H1 (cell line): ENCODE data around the gene RPS29.

ENCODE experiments used
- ATF2 ChIP-seq: IDR thresholded peaks from 2 replicates; pipeline ENCODE4 v1.6.1; 2012; ENCODE audit warnings: low read length, inconsistent platforms
- CEBPB ChIP-seq: IDR thresholded peaks from 2 replicates; pipeline ENCODE4 v1.6.1; 2012; ENCODE audit warnings: low read depth, low read length
- CTCF ChIP-seq, 3 experiments: IDR thresholded peaks; 1 replicate in 2 of 3; 2 replicates in 1 of 3; pipeline versions ENCODE4 v1.5.1 to v1.6.1; 2011; ENCODE audit warnings: low read length in 3 of 3, mild to moderate bottlenecking in 3 of 3, inconsistent platforms in 2 of 3, low read depth in 1 of 3, moderate library complexity in 1 of 3; ENCODE audit not compliant: insufficient read depth in 1 of 3; ENCODE audit errors: control extremely low read depth in 1 of 3
- EP300 ChIP-seq, 2 experiments: IDR thresholded peaks; 1 replicate in 1 of 2; 2 replicates in 1 of 2; pipeline ENCODE4 v1.6.1; 2011 to 2012; ENCODE audit warnings: low read depth in 2 of 2, low read length in 2 of 2, mild to moderate bottlenecking in 2 of 2, borderline replicate concordance in 1 of 2, inconsistent platforms in 1 of 2, moderate library complexity in 1 of 2
- EZH2 ChIP-seq: fragments of 200-600 bp; sonication (generic); IDR thresholded peaks from 2 replicates; pipeline ENCODE4 v1.7.1; 2012; ENCODE audit warnings: low read depth, mild to moderate bottlenecking, moderate library complexity, low read length, inconsistent platforms; ENCODE audit not compliant: severe bottlenecking
- POLR2A ChIP-seq, 2 experiments: IDR thresholded peaks; 1 replicate in 1 of 2; 2 replicates in 1 of 2; pipeline ENCODE4 v1.6.1; 2011; ENCODE audit warnings: low read depth in 2 of 2, low read length in 2 of 2, mild to moderate bottlenecking in 2 of 2; ENCODE audit errors: control extremely low read depth in 1 of 2
- POLR2AphosphoS5 ChIP-seq: IDR thresholded peaks from 2 replicates; pipeline ENCODE4 v1.6.1; 2011; ENCODE audit warnings: low read depth, low read length
- SIN3A ChIP-seq, 2 experiments: IDR thresholded peaks in 1 of 2; conservative IDR thresholded peaks in 1 of 2; 2 replicates each; pipeline ENCODE4 v1.6.1; 2011 to 2012; ENCODE audit warnings: low read length in 2 of 2, improper control_type of control experiment in 1 of 2, low read depth in 1 of 2, mild to moderate bottlenecking in 1 of 2
- SRF ChIP-seq: IDR thresholded peaks from 2 replicates; pipeline ENCODE4 v1.6.1; 2011; ENCODE audit warnings: mild to moderate bottlenecking, low read depth, low read length, moderate library complexity
- TBP ChIP-seq: IDR thresholded peaks from 2 replicates; pipeline ENCODE4 v1.6.1; 2011; ENCODE audit warnings: low read depth, low read length, improper control_type of control experiment
- YY1 ChIP-seq: IDR thresholded peaks from 2 replicates; pipeline ENCODE4 v1.6.1; 2011; ENCODE audit warnings: low read depth, mild to moderate bottlenecking, low read length

DNA sequence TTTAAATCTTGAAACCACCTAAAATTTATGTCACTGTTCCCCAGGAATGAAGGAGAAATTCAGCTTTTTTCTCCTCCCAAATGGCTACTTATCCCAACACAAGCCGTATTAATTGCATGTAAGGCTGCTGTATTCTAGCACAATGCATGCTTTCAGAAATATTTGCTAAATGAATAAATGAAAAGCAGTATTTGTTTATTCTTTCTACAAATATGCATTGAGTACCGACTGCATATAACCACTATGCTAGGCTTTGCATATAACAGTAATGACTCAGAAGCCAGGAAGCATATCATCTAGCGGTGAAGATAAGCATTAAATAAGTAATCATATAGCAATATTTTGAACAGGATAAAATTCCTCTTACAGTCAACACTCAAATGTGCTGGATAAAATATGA, 6.8 kb upstream of the RPS29 start:
- TF ChIP-seq CTCF (IDR thresholded peaks at IDR 0.05; ENCODE audit: control extremely low read depth in 1 of 3, insufficient read depth in 1 of 3, low read depth in 1 of 3, low read length in 3 of 3) = no peak
- no peak for TF ChIP-seq POLR2A (IDR thresholded peaks at IDR 0.05; ENCODE audit: control extremely low read depth in 1 of 2, low read depth in 2 of 2, low read length in 2 of 2)
- no peak for TF ChIP-seq YY1
- TF ChIP-seq EP300 (IDR thresholded peaks at IDR 0.05; ENCODE audit: borderline replicate concordance in 1 of 2, low read depth in 2 of 2, low read length in 2 of 2) = no peak
- no peak for TF ChIP-seq ATF2
- no peak for TF ChIP-seq TBP
- no peak for TF ChIP-seq EZH2
- TF ChIP-seq SRF = no peak
- no peak for TF ChIP-seq POLR2AphosphoS5
- no peak for TF ChIP-seq SIN3A (conservative IDR thresholded peaks at IDR 0.05 in 1 of 2, IDR thresholded peaks at IDR 0.05 in 1 of 2; ENCODE audit: low read depth in 1 of 2, low read length in 2 of 2)
- no peak for TF ChIP-seq CEBPB
